Measurements from ENCODE around the gene COL18A1. TPM values are rescaled to one million over a fixed set of nuclear protein-coding genes. Genes with fewer than 3 reads are reported as not detected.
"Not testable (repeated sequence)": the region's sequence is repeated elsewhere in the genome, so short reads cannot be mapped to it uniquely, and the experiment has no call there.

COL18A1 gene
- total RNA-seq, 4 donors from 2014 or later, result 16.4 to 42.2 (median 20.7) TPM

DNA sequence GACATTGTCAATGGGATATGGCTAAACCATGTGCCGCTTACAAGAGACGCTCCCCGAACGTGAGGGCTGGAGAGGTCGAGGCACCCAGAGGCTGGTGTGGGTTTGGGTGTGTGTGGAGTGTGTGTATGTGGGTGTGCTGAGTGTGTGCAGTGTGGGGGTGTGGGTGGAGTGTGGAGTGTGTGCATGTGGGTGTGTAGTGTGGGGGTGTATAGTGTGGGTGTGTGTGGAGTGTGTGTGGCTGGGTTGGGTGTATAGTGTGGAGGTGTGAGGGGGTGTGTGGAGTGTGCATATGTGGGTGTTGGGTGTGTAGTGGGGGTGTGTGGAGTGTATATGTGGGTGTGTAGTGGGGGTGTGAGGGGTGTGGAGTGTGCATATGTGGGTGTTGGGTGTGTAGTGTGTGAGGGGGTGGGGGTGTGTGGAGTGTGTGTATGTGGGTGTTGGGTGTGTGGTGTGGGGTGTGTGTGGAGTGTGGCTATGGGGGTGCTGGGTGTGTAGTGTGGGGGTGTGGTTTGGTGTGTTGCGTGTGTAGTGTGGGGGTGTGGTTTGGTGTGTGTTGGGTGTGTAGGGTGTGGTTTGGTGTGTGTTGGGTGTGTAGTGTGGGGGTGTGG, 95.1 kb downstream of the COL18A1 start:
- DNase-seq (no peak), ATAC-seq (no peak)
- Histone ChIP-seq H3K4me1 (no peaks in the 10 kb centered on the region), H3K9me3 (no peaks in the 10 kb centered on the region), H3K27ac (no peak overlapping the region), H3K36me3 (no peaks in the 10 kb centered on the region), H3K27me3 (no peaks in the 10 kb centered on the region), H3K4me3 (no peak overlapping the region)
- in situ Hi-C loops (cut with MboI; ENCODE audit: low sequenced_read_pairs in 4 of 4) (no loop called here), intact Hi-C loops (cut with DNase I; ENCODE audit: low total_unique reads) (no loop called here)
- no peak for TF ChIP-seq POLR2A (IDR thresholded peaks at IDR 0.05)
- TF ChIP-seq, protein P1, sequence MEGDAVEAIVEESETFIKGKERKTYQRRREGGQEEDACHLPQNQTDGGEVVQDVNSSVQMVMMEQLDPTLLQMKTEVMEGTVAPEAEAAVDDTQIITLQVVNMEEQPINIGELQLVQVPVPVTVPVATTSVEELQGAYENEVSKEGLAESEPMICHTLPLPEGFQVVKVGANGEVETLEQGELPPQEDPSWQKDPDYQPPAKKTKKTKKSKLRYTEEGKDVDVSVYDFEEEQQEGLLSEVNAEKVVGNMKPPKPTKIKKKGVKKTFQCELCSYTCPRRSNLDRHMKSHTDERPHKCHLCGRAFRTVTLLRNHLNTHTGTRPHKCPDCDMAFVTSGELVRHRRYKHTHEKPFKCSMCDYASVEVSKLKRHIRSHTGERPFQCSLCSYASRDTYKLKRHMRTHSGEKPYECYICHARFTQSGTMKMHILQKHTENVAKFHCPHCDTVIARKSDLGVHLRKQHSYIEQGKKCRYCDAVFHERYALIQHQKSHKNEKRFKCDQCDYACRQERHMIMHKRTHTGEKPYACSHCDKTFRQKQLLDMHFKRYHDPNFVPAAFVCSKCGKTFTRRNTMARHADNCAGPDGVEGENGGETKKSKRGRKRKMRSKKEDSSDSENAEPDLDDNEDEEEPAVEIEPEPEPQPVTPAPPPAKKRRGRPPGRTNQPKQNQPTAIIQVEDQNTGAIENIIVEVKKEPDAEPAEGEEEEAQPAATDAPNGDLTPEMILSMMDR (IDR thresholded peaks at IDR 0.05 in 4 of 5, conservative IDR thresholded peaks at IDR 0.05 in 1 of 5), result no peak

DNA sequence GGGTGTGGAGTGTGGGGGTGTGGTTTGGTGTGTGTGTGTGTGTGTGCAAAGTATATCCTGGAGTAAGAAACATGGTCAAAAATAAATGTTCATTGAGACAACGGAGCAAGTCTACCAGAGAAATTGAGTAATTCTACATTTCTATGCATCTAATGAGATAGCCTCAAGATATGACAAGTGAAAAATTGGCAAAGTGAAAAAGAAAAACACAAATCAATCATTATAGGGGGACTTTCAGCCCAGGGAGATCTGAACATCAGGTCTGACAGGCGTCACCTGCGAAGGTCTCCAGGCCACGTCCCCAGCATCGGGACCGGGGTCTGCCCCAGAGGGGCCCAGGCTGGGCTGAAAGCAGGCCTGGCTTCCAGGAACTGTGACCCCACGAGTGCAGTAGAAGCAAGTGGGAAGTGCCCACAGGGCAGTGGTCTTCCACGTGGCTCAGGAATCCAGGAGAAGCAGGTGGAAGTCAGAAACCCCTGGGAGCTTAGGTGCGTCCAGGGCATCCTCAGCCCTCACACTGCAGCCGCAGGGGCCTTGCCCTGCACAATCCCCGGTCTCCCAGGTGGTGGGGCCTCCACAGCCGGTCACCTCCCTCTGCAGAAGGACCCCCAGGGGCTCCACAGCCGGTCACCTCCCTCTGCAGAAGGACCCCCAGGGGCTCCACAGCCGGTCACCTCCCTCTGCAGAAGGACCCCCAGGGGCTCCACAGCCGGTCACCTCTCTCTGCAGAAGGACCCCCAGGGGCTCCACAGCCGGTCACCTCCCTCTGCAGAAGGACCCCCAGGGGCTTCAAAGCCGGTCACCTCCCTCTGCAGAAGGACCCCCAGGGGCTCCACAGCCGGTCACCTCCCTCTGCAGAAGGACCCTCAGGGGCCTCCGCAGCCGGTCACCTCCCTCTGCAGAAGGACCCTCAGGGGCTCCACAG, 96.4 kb downstream of the COL18A1 start:
- ATAC-seq; H3K27me3 ChIP-seq; DNase-seq; H3K4me3 ChIP-seq; H3K27ac ChIP-seq; H3K9me3 ChIP-seq; H3K36me3 ChIP-seq; H3K4me1 ChIP-seq; in situ Hi-C loops (cut with MboI; ENCODE audit: low sequenced_read_pairs in 4 of 4); intact Hi-C loops (cut with DNase I; ENCODE audit: low total_unique reads): not testable (repeated sequence)

DNA sequence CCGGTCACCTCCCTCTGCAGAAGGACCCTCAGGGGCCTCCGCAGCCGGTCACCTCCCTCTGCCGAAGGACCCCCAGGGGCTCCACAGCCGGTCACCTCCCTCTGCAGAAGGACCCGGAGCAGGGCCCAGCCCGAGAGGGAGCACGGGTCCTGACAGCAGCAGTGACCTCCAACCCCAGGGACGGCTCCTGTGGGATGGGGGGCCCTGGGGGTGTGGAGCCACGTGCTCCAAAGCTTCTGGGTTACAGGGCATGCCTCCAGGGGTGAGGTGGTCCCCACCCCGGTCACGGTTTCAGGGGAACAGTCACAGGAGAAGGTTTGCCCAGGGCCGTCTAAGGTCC, 97.0 kb downstream of the COL18A1 start:
- ATAC-seq, result no peak
- no peak for DNase-seq
- TF ChIP-seq POLR2A (IDR thresholded peaks at IDR 0.05), result no peak
- TF ChIP-seq, protein P1 (IDR thresholded peaks at IDR 0.05 in 4 of 5, conservative IDR thresholded peaks at IDR 0.05 in 1 of 5), result no peak
- no peaks in the 10 kb centered on the region for H3K9me3 ChIP-seq
- intact Hi-C loops (cut with DNase I; ENCODE audit: low total_unique reads), result no loop called here
- H3K4me1 ChIP-seq, result no peaks in the 10 kb centered on the region
- in situ Hi-C loops (cut with MboI; ENCODE audit: low sequenced_read_pairs in 4 of 4), result no loop called here
- H3K27ac ChIP-seq, result no peak overlapping the region
- H3K36me3 ChIP-seq, result no peaks in the 10 kb centered on the region
- H3K4me3 ChIP-seq, result no peak overlapping the region
- no peaks in the 10 kb centered on the region for H3K27me3 ChIP-seq

DNA sequence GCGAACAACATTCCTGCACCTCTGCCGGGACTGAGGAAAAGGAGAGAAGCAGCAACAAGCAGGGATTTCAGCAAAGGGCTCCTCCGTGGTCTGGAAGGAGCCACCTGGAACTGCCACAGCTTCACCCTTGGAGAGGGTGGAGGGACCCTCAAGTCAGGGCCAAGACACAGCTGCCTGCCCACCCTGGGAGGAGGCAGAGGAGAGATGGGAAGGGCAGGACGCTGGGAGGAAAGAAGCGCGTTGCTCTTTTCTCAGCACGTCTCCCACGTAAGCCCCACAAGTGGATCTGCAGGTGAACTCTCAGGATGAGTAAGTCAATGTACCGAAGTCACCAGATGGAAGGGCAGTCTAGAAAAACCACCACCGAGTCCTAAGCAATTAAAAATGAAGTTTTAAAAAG, 97.6 kb downstream of the COL18A1 start:
- in situ Hi-C loops (cut with MboI; ENCODE audit: low sequenced_read_pairs in 4 of 4), result no loop called here
- TF ChIP-seq, protein P1 (IDR thresholded peaks at IDR 0.05 in 4 of 5, conservative IDR thresholded peaks at IDR 0.05 in 1 of 5), result no peak
- TF ChIP-seq POLR2A (IDR thresholded peaks at IDR 0.05), result no peak
- Histone ChIP-seq H3K27me3 (no peaks in the 10 kb centered on the region), H3K9me3 (no peaks in the 10 kb centered on the region), H3K36me3 (no peaks in the 10 kb centered on the region), H3K27ac (no peak overlapping the region), H3K4me1 (no peaks in the 10 kb centered on the region), H3K4me3 (no peak overlapping the region)
- ATAC-seq (no peak), DNase-seq (no peak)
- intact Hi-C loops (cut with DNase I; ENCODE audit: low total_unique reads), result no loop called here

DNA sequence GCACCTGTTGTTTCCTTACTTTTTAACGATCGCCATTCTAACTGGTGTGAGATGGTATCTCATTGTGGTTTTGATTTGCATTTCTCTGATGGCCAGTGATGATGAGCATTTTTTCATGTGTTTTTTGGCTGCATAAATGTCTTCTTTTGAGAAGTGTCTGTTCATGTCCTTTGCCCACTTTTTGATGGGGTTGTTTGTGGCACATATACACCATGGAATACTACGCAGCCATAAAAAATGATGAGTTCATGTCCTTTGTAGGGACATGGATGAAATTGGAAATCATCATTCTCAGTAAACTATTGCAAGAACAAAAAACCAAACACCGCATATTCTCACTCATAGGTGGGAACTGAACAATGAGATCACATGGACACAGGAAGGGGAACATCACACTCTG, 98.3 kb downstream of the COL18A1 start:
- intact Hi-C loops (cut with DNase I; ENCODE audit: low total_unique reads); ATAC-seq; H3K9me3 ChIP-seq; DNase-seq; in situ Hi-C loops (cut with MboI; ENCODE audit: low sequenced_read_pairs in 4 of 4); H3K4me3 ChIP-seq; H3K27me3 ChIP-seq; H3K27ac ChIP-seq; H3K4me1 ChIP-seq; H3K36me3 ChIP-seq: not testable (repeated sequence)
